GM12801 (cell line): ENCODE data around the gene PER1.

Source experiments
- TF ChIP-seq, protein P1 (sequence below): IDR thresholded peaks from one replicate; pipeline ENCODE4 v1.5.1; 2011; ENCODE audit warnings: control low read depth; ENCODE audit not compliant: insufficient read length; ENCODE audit errors: extremely low read depth

PER1 gene

DNA sequence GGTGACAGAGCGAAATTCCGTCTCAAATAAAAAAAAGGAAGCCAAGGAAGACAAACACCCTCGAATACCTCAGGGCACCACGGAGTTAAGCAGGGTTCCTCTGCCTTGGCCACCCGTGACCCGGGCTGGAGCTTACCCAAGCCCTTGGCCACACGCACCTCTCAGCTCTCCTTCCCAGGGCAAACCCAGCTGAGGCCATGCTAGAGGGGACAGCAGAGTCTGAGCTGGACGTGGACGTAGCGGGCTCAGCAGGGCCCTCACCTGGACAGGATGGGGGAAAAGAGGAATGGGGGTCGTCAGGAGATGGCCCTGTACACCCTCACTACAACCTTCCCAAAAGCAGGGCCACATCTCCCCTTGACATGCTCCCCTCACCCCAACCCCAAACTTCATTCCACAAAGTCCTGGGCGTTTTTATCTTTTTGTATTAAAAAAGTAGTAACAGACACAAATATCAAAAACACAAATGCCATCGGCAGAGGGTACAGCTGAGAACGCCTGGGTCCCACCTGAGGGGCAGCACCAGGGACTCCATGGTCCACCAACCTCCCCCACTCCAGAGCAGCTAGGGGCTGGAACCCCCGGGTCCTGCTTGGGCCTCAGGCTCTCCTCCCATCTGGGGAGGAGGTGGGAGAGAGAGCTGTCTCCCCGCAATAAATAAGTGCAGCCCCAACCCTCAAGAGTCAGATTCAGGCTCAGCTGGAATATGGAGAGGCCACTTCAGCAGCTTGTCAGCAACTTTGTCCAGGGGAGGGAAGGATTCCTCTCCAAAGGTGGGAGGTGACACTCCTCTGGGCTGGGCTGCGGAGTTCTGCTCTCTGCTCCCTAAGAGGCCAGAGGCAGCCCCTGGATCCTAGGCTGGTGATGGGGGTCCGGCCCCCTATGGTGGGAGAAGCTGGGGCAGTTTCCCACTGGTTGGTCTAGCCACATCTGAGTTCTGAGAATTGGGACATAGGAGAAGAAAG lies 11.9 kb downstream of the PER1 start:
- TF ChIP-seq, protein P1, sequence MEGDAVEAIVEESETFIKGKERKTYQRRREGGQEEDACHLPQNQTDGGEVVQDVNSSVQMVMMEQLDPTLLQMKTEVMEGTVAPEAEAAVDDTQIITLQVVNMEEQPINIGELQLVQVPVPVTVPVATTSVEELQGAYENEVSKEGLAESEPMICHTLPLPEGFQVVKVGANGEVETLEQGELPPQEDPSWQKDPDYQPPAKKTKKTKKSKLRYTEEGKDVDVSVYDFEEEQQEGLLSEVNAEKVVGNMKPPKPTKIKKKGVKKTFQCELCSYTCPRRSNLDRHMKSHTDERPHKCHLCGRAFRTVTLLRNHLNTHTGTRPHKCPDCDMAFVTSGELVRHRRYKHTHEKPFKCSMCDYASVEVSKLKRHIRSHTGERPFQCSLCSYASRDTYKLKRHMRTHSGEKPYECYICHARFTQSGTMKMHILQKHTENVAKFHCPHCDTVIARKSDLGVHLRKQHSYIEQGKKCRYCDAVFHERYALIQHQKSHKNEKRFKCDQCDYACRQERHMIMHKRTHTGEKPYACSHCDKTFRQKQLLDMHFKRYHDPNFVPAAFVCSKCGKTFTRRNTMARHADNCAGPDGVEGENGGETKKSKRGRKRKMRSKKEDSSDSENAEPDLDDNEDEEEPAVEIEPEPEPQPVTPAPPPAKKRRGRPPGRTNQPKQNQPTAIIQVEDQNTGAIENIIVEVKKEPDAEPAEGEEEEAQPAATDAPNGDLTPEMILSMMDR, result no peak

DNA sequence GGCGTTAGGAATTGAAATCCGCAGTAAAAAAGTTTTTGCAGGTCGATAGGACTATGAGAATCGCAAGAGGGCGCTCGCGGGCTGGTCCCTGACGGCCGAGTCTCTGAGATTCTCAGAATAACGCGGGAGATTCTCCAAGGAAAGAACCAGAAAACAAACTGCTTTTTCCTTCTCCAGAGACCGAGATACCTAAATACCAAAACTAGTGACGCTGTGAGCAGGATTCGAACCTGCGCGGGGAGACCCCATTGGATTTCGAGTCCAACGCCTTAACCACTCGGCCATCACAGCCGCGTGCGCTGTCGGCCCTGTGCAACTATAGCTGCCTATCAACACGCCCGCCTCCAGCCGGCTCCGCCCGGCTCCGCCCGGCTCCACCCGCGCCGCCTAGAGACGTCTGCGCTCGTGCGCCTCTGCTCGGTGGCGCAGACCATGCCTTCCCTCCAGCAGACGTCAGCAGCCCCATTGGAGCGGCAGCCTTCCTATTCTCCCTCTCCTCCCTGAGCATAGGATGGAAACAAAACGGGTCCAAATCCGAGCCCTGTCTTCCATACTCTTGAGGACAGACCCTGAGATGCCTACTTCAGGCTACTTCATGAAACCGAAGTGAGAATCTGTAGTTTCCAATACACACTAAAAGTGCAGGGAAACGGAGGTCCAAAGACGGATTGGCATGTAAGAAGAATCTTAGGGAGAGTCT lies 13.4 kb downstream of the PER1 start:
- TF ChIP-seq, protein P1, result peak; percentile 49

DNA sequence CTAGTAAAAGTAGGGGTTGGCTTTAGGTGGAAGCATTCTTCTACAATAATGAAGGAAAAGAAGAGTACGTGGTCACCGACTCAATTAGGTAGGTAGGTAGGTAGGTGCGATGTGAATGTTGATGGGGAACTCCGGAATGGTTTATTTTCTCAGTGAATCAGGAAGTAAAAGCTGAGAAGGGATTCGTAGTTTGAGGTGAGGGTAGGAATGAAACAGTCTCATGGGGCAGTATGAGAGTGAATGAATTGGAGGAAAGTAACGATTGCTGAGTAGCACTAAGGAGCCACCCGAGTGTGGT lies 13.9 kb downstream of the PER1 start:
- TF ChIP-seq, protein P1, result no peak

DNA sequence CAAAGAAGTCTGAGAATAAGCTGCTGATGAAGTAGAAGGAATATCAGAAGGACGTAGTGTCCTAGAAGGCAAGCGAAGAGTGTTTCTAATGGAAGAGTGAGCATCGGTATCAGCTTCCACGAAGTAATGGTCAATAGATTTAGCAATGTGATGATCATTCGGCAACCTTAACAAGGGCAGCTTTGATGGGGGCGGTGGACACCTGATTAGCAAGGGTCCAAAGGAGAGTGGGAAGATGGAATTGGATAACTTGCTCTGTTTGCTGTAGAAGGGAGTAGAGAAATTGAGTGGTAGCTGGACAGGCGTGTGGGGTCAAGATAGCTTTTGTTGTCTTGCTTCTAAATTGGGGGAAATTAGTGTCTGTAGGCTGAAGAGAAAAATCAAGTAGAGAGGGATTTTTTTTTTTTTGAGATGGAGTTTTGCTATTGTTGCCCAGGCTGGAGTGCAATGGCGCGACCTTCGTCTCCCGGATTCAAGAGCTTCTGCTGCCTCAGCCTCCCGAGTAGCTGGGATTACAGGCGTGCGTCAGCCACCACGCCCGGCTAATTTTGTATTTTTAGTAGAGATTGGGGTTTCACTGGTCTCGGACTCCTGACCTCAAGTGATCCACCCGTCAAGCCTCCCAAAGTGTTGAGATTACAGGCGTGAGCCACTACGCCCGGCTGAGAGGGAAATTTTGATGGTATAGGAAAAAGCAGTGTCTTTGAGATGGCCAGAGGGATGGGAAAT lies 14.4 kb downstream of the PER1 start:
- TF ChIP-seq, protein P1, result no peak

DNA sequence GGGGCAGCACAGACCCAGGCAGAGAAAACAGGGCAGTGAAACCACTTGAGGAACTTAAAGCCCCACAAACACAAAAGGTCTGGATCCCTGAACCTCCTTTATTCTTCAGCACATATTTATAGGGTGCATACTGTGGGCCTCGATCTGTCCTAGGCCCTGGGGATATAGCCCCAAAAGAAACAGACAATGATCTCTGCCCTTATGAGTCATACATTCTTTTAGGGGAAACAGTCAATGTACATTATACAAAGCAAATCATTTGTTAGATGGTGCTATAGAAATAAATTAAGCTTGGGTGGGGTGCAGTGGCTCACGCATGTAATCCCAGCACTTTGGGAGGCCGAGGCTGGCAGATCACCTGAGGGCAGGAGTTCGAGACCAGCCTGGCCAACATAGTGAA lies 18.3 kb downstream of the PER1 start:
- TF ChIP-seq, protein P1, result no peak

DNA sequence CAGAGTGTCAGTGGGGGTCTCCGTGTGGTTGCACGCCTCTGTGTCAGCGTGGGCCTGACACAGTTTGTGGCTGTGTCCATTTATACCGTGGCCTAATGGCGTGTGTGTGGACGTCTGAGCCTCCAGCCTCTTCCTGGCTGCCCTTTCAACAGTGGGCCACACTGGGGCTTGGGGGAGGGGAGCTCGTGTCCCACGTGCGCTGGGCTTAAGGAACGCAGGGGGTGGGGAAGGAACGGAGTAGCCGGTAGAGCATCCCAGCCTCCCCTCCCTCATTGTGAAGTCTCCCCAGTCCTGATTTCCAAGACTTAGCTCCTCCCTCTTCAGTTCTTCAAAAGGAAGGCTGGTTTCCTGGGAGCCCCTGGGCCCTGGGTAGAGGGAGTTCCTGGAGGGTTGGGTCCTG lies 18.8 kb downstream of the PER1 start:
- TF ChIP-seq, protein P1, result no peak

- TF ChIP-seq, protein P1, result no peak
These were observed 20.3 kb downstream of the PER1 start for GRCh38 chr17:8131844-8132441.
